ENCODE measurements around the gene FMO5. TPM values are rescaled to one million over a fixed set of nuclear protein-coding genes. Genes with fewer than 3 reads are reported as not detected.
"Not testable (repeated sequence)": the region's sequence is repeated elsewhere in the genome, so short reads cannot be mapped to it uniquely, and the experiment has no call there.

Gene FMO5
- polyA plus RNA-seq, 1 donor from 2014 or later, result not detected

GRCh38 chr1:147163019-147163418 lies 62.1 kb downstream of the FMO5 start:
- H3K9ac ChIP-seq (ENCODE audit: low read length), result no peak overlapping the region
- no peak overlapping the region for H2AFZ ChIP-seq (ENCODE audit: low read depth, low read length)
- H4K20me1 ChIP-seq (ENCODE audit: insufficient read depth), result no peaks in the 10 kb centered on the region
- peaks cover 7% of the 10 kb centered on the region for H3K36me3 ChIP-seq (ENCODE audit: insufficient read depth, low read length)
- H3K9me3 ChIP-seq (ENCODE audit: low read length), result no peaks in the 10 kb centered on the region
- no peaks in the 10 kb centered on the region for H3K27me3 ChIP-seq (ENCODE audit: insufficient read depth, low read depth, low read length)
- H3K27ac ChIP-seq (ENCODE audit: low read length), result no peak overlapping the region
- H3K9me2 ChIP-seq (ENCODE audit: insufficient read depth, low read length), result no peaks in the 10 kb centered on the region
- H3K4me3 ChIP-seq (ENCODE audit: low read length), result no peak overlapping the region
- H3K79me2 ChIP-seq (replicated peaks; ENCODE audit: insufficient read depth, low read length), result peaks cover 7% of the 10 kb centered on the region
- TF ChIP-seq SMC3 (conservative IDR thresholded peaks at IDR 0.05; ENCODE audit: poor library complexity) (no peak), POLR2AphosphoS5 (IDR thresholded peaks at IDR 0.05) (no peak), RAD21 (conservative IDR thresholded peaks at IDR 0.05) (no peak)
- H3K4me2 ChIP-seq (ENCODE audit: low read length), result no peak overlapping the region
- H3F3A ChIP-seq (ENCODE audit: insufficient read depth, low read length, poor library complexity, severe bottlenecking), result no peaks in the 10 kb centered on the region

- no peak overlapping the region for H3K4me3 ChIP-seq (ENCODE audit: low read length)
- no peaks in the 10 kb centered on the region for H3K9me2 ChIP-seq (ENCODE audit: insufficient read depth, low read length)
- H3K27me3 ChIP-seq (ENCODE audit: insufficient read depth, low read depth, low read length), result no peaks in the 10 kb centered on the region
- H3K27ac ChIP-seq (ENCODE audit: low read length), result no peak overlapping the region
- peaks cover 16% of the 10 kb centered on the region for H3K36me3 ChIP-seq (ENCODE audit: insufficient read depth, low read length)
- no peaks in the 10 kb centered on the region for H3K79me2 ChIP-seq (replicated peaks; ENCODE audit: insufficient read depth, low read length)
- H3K9ac ChIP-seq (ENCODE audit: low read length), result no peak overlapping the region
- no peaks in the 10 kb centered on the region for H3K9me3 ChIP-seq (ENCODE audit: low read length)
- H3K4me2 ChIP-seq (ENCODE audit: low read length), result no peak overlapping the region
- no peaks in the 10 kb centered on the region for H3F3A ChIP-seq (ENCODE audit: insufficient read depth, low read length, poor library complexity, severe bottlenecking)
- no peaks in the 10 kb centered on the region for H4K20me1 ChIP-seq (ENCODE audit: insufficient read depth)
- TF ChIP-seq RAD21 (conservative IDR thresholded peaks at IDR 0.05), result no peak
- TF ChIP-seq SMC3 (conservative IDR thresholded peaks at IDR 0.05; ENCODE audit: poor library complexity), result no peak
- no peak for TF ChIP-seq MXI1 (conservative IDR thresholded peaks at IDR 0.05; ENCODE audit: poor library complexity, severe bottlenecking)
- no peak for TF ChIP-seq EP300 (conservative IDR thresholded peaks at IDR 0.05; ENCODE audit: poor library complexity, severe bottlenecking)
- TF ChIP-seq TAF1 (IDR thresholded peaks at IDR 0.05; ENCODE audit: low read depth), result no peak
- TF ChIP-seq REST (IDR thresholded peaks at IDR 0.05; ENCODE audit: borderline replicate concordance), result no peak
- no peak for TF ChIP-seq POLR2AphosphoS5 (IDR thresholded peaks at IDR 0.05)
- no peak for TF ChIP-seq EZH2 (IDR thresholded peaks at IDR 0.05; ENCODE audit: borderline replicate concordance, insufficient read depth, low read length, poor library complexity, severe bottlenecking)
- no peak for TF ChIP-seq CTCF (IDR thresholded peaks at IDR 0.05; ENCODE audit: poor library complexity, severe bottlenecking)
- H2AFZ ChIP-seq (ENCODE audit: low read depth, low read length), result no peak overlapping the region
Measured at GRCh38 chr1:147162093-147162492, 63.0 kb downstream of the FMO5 start.

- not testable (repeated sequence) for H3K27ac ChIP-seq (ENCODE audit: low read length); H4K20me1 ChIP-seq (ENCODE audit: insufficient read depth); H3K9me2 ChIP-seq (ENCODE audit: insufficient read depth, low read length); H2AFZ ChIP-seq (ENCODE audit: low read depth, low read length); H3F3A ChIP-seq (ENCODE audit: insufficient read depth, low read length, poor library complexity, severe bottlenecking); H3K4me3 ChIP-seq (ENCODE audit: low read length); H3K9me3 ChIP-seq (ENCODE audit: low read length); H3K4me2 ChIP-seq (ENCODE audit: low read length); H3K79me2 ChIP-seq (replicated peaks; ENCODE audit: insufficient read depth, low read length); H3K9ac ChIP-seq (ENCODE audit: low read length)
- Histone ChIP-seq H3K27me3 (ENCODE audit: insufficient read depth, low read depth, low read length) (peaks cover 11% of the 10 kb centered on the region), H3K36me3 (ENCODE audit: insufficient read depth, low read length) (peaks cover 22% of the 10 kb centered on the region)
Measured at GRCh38 chr1:147157116-147157515, 68.0 kb downstream of the FMO5 start.
